Measurements from ENCODE around the gene RTL5.
A peak's percentile ranks its signal among the peaks of the same experiment; 100 is the strongest.
"Not testable (repeated sequence)": the region's sequence is repeated elsewhere in the genome, so short reads cannot be mapped to it uniquely, and the experiment has no call there.

Gene RTL5

GRCh38 chrX:72131317-72132294 lies at the start of gene RTL5:
RTL5 (minus strand) TSS chrX:72131915.
- DNase-seq = peak; percentile 52

GRCh38 chrX:72180539-72180938 lies 48.8 kb upstream of the RTL5 start:
- no peak for DNase-seq

GRCh38 chrX:72176981-72177380 lies 45.3 kb upstream of the RTL5 start:
- DNase-seq = no peak

GRCh38 chrX:72176289-72176688 lies 44.6 kb upstream of the RTL5 start:
- DNase-seq = not testable (repeated sequence)

- no peak for DNase-seq
Measured at GRCh38 chrX:72169008-72169728, 37.5 kb upstream of the RTL5 start.

GRCh38 chrX:72165551-72165950 lies 33.8 kb upstream of the RTL5 start:
- no peak for DNase-seq

GRCh38 chrX:72159769-72160168 lies 28.1 kb upstream of the RTL5 start:
- DNase-seq = no peak

GRCh38 chrX:72158773-72159172 lies 27.1 kb upstream of the RTL5 start:
- no peak for DNase-seq

GRCh38 chrX:72146527-72146926 lies 14.8 kb upstream of the RTL5 start:
- DNase-seq = no peak

- DNase-seq = no peak
Measured at GRCh38 chrX:72145181-72145580, 13.5 kb upstream of the RTL5 start.

GRCh38 chrX:72143609-72143907 lies 11.8 kb upstream of the RTL5 start:
- no peak for DNase-seq

- DNase-seq = no peak
Measured at GRCh38 chrX:72142794-72143608, 11.3 kb upstream of the RTL5 start.

- DNase-seq = no peak
Measured at GRCh38 chrX:72142094-72142793, 10.5 kb upstream of the RTL5 start.

GRCh38 chrX:72141372-72142004 lies 9.8 kb upstream of the RTL5 start:
- DNase-seq = no peak

- no peak for DNase-seq
Measured at GRCh38 chrX:72139538-72139937, 7.8 kb upstream of the RTL5 start.

GRCh38 chrX:72137846-72138495 lies 6.3 kb upstream of the RTL5 start:
- no peak for DNase-seq

GRCh38 chrX:72133851-72134546 lies 2.3 kb upstream of the RTL5 start:
- DNase-seq = no peak

- no peak for DNase-seq
Measured at GRCh38 chrX:72132456-72132855, 741 bp upstream of the RTL5 start.

- DNase-seq = no peak
Measured at GRCh38 chrX:72130762-72131250, 909 bp downstream of the RTL5 start.

GRCh38 chrX:72130156-72130761 lies 1.5 kb downstream of the RTL5 start:
- DNase-seq = no peak

Measured in stimulated activated CD4-positive, alpha-beta T cell treated with anti-CD3 and anti-CD28 coated beads, Interleukin-4, amount 100 ng/mL, for 1 hour (primary cell).